HG02973 (cell line): ENCODE results near the gene TRIM44.
A peak's percentile ranks its signal among the peaks of the same experiment; 100 is the strongest.
"Not testable (repeated sequence)": the region's sequence is repeated elsewhere in the genome, so short reads cannot be mapped to it uniquely, and the experiment has no call there.

Experiments used
- ATAC-seq: cut with Tn5 transposase; IDR thresholded peaks from one replicate; pipeline ENCODE4 v1.9.1; 2021; ENCODE audit warnings: moderate library complexity; ENCODE audit not compliant: unreplicated experiment

TRIM44 gene

GRCh38 chr11:35632301-35632700 is 30.3 kb upstream of the TRIM44 start:
- ATAC-seq, result no peak

DNA sequence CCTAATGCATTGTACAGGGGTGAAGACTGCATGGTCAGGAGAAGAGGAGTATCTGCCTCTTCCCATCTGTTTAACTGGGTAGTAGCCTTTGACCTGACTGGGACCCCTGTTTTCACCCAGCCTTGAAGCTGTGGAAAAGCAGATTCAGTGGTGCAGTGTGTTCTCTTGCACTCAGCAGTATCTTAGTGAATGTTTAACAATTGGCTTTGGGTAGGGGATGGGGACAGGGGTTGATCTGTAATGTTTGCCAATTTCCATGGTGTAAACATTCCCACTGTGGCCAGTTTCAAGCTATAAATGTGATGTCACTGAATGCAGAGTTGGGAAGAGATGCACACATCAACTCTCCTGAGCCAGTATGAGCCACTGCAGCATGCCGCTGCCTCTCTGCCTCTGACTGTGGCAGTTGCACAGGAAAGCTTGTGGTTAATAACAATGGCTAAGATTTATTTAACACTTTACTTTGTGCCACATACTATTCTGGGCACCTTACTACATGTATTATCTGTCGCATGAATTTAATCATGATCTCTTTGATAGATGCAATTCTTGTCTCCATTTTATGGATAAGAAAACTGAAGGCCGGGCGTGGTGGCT is 28.6 kb upstream of the TRIM44 start:
- ATAC-seq, result no peak

- ATAC-seq, result no peak
Measured at GRCh38 chr11:35635933-35636332, 26.6 kb upstream of the TRIM44 start.

DNA sequence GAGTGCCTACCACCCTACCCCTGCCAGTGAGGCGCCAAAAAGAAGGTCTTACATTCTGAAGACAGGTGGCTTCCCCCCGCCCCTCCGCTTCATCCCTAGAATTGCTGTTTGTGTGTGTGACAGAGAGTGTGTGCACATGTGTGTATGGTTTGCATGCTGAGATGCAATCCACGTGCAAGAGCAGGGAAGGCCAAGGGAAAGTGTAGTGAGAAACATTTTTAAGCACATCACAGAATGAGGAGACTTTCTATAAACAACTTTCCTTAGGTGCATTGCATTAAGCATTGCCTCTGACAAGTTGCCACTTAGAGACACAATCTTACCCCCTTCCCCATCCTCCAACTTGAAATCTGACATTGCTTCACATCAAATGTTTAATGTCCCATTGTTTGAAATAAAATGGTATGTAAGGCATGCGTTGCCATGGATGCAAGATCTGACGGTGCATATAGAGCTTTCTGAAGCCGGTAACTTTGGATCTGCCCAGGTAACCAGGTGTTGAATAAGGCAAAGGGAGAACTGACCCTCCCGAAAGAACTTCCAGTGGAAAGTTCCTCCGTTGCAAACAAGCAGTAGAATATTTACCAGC is 22.9 kb upstream of the TRIM44 start:
- ATAC-seq, result no peak

- no peak for ATAC-seq
Measured at GRCh38 chr11:35641171-35641897, 21.2 kb upstream of the TRIM44 start.

DNA sequence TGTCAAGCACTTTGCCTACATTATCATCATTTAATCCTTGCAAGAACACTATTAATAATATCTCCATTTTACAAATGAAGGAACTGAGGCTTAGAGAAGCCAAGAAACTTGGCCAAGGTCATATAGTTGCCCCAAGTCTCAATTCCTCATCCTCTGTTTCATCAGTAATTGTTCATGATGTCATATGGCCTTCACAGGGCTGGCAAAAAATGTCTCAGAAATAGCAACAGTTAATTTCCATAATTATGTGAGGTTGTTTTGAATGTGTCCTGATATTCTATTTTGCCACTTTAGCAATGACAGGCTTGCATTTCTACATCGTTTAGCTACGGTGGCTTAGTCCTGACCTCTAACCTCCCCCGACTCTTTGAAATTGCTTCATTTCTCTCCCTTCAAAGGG is 20.6 kb upstream of the TRIM44 start:
- no peak for ATAC-seq

GRCh38 chr11:35647421-35648093 is 15.0 kb upstream of the TRIM44 start:
- ATAC-seq, result no peak

GRCh38 chr11:35650006-35650405 is 12.6 kb upstream of the TRIM44 start:
- ATAC-seq, result no peak

DNA sequence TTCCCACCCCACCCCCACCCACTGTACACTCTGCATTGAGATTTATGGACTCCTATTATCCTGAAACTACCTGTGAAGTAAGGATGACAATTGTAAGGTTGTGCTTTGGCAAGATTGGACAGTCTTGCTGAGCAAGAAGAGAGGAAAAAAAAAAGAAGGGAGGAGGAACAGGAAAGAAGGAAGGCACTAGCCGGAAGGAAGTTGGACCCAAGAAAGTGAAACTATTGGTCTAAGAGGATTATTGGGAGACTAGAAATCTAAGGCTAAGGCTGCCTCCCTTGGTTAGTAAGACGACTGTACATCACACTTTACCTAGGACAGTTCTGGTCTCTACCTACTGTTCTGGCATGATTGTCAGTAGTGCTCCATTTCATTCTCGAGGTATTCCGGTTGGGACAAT is 12.1 kb upstream of the TRIM44 start:
- ATAC-seq, result no peak

- no peak for ATAC-seq
Measured at GRCh38 chr11:35651263-35651662, 11.3 kb upstream of the TRIM44 start.

GRCh38 chr11:35652786-35653185 is 9.8 kb upstream of the TRIM44 start:
- ATAC-seq, result not testable (repeated sequence)

GRCh38 chr11:35654711-35655110 is 7.9 kb upstream of the TRIM44 start:
- ATAC-seq, result no peak

GRCh38 chr11:35655254-35655653 is 7.3 kb upstream of the TRIM44 start:
- ATAC-seq, result no peak

- no peak for ATAC-seq
Measured at GRCh38 chr11:35655856-35656255, 6.7 kb upstream of the TRIM44 start.

DNA sequence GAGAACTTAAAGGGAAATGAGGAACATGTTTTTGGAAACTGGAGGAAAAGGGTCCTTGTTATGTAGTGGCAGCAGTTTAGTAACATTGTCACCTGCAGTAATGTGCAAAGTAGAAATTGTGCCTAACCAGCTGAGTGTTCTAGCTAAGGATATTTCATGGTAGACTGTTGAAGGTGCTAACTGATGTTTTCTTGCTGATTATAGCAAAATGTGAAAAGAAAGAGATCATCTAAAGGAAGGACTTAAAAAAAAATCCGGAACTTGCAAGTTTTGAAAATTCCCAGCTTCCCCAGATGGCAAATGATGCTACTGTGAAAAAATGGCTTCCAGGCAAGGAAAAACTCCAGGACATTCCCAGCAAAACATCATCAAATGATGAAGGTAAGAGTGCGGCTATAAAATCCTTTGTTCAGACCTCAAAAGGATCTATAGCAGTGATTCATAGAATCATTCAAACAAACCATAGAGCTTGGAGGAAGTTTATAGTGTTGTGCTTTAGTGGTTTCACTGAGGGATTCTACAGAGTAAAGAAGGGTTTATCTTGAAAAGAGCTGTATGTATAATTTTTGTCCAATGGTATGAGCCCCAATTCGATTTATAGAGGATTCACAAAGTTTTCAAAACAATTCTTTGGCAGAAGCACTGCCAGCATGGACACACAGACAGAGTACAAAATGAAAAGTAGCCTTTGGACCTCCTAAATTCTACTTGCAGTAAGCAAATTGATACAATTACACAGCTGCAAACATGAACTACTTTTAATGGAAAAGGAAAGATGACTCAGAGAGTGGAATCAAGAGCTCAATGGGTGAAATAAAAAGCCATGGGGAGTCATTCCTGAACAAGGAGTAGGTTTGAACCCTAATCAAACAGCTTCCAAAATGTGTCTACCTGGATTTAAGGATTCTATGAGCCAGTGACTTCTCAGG is 4.3 kb upstream of the TRIM44 start:
- ATAC-seq, result no peak

DNA sequence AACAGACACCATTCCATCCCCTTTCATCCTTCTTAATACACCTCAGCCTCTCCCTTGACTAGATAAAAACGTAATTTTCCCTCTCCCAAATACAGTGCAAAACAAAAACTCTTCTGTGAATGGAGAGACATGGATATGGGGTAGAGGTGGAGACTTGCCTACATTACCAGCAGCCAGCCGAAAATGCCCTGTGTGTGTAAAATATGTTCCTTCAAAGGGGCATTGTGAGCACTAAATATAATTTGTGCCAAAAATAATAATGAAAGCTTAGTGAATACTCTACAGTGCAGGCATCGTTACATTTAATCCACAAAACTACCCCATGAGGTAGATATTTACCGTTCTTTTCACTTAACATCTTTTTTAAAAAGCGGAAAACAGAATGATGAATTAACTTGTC is 1.0 kb upstream of the TRIM44 start:
- no peak for ATAC-seq

GRCh38 chr11:35662061-35662648 is 420 bp upstream of the TRIM44 start:
- ATAC-seq, result peak; percentile 39

DNA sequence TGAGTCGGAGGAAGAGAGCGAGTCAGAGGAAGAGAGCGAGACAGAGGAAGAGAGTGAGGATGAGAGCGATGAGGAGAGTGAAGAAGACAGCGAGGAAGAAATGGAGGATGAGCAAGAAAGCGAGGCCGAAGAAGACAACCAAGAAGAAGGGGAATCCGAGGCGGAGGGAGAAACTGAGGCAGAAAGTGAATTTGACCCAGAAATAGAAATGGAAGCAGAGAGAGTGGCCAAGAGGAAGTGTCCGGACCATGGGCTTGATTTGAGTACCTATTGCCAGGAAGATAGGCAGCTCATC is 780 bp downstream of the TRIM44 start:
- ATAC-seq, result no peak

DNA sequence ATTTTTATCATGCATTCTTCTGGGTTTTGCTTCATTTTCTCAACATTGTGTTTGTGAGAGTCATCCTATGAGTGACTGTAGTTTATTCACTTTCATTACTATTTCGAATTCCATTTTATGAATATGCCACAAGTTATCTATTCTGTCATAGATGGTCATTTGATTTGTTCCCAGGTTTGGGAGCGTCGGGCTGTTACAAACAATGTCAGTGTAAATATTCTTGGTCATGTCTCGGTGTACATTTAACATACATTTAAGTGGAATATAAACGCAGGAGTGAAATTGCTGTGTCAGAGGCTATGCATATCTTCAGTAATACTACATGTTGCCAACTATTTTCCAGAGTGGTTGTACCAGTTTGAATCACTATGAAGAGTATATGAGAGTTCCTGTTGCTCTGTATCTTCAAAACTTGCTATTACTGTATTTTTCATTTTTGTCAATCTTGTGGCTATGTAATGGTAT is 2.4 kb downstream of the TRIM44 start:
- ATAC-seq, result no peak

GRCh38 chr11:35667257-35667656 is 4.7 kb downstream of the TRIM44 start:
- no peak for ATAC-seq

GRCh38 chr11:35668350-35668749 is 5.8 kb downstream of the TRIM44 start:
- not testable (repeated sequence) for ATAC-seq
